HG03354 (cell line): ENCODE data around the gene PIK3R5.

Experiments used
- ATAC-seq: cut with Tn5 transposase; IDR thresholded peaks from one replicate; pipeline ENCODE4 v1.9.1; 2021; ENCODE audit warnings: mild to moderate bottlenecking; ENCODE audit not compliant: unreplicated experiment, poor library complexity, severe bottlenecking

Gene PIK3R5

DNA sequence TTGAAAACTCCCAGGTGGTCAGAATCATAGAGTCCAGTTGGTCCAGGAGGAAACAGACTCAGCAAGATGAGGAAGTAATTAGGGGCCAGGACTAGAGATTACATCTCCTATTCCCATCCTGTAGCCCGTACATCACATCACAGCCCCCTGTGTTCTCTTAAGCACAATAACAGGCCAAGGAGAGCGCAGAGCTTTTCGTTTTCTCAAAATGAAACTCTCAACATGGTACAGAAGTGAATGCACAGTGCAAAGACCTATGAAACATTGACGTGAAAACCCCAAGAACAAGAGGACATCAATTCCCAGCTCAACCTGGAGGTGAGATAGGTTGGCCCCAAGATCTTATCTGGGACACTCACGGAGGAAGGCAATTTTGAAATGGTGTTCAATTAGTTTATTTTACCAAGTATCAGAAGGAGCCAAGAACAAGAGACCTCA lies 9.0 kb downstream of the PIK3R5 start:
- ATAC-seq = peak; percentile 43

DNA sequence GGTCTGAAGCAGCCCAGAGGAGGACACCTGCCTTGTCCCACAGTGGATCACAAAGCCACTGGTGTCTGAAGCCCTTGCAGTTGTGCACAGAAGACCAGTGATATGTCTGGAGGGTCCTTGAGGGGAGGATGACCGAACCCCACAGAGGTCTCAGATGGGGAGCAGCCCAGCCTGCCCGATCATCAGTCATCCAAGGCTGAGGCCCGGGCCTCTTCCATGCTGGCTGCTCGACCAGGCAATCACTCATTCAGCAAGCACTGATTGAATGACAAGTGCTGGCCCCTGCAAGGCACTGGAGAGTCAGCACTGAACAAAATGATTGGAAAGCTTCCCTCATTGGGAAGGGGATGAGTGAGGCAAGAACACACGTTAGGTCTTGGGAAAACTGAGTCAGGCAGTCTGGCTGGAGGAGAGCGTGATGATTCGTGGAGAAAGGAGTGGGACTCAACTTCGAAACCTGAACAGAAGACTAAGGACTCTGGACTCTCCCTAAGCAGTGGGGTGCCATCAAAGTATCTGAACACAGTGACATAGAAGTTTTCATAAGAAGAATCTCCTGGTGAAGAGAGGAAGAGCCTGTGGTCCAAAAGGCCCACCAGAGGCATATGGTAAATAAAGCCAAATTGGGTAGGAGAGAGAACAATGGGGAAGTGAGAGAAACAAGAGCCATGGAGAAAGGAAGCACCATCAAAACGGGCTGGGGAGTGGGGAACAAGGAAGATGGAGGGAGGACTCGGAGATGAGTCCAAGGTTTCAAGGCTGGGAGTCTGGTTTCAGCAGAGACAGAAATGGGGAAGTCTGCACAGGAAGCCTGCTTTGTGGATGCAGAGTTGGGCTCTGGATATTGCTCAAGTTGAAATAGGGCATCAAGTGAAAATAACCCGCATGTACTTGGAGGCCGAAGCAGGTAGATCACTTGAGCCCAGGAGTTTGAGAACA lies 10.2 kb downstream of the PIK3R5 start:
- ATAC-seq = no peak

DNA sequence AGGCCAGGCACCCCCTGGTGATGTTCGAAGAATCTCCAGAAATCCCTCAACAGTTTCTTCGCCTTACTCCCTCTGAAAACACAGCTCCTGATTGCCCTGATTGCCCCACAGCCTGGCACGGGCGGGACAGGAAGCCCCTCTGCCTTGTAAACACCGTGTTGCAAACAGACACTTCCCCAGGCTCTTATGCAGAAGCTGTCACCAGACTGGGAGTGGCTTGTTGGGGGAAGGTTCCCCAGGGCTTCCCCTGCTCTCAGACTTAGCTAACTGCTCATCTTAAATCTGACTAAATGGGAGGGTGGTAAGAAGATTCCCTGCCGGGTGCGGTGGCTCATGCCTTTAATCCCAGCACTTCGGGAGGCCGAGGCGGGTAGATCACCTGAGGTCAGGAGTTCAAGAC lies 11.2 kb downstream of the PIK3R5 start:
- ATAC-seq = no peak

DNA sequence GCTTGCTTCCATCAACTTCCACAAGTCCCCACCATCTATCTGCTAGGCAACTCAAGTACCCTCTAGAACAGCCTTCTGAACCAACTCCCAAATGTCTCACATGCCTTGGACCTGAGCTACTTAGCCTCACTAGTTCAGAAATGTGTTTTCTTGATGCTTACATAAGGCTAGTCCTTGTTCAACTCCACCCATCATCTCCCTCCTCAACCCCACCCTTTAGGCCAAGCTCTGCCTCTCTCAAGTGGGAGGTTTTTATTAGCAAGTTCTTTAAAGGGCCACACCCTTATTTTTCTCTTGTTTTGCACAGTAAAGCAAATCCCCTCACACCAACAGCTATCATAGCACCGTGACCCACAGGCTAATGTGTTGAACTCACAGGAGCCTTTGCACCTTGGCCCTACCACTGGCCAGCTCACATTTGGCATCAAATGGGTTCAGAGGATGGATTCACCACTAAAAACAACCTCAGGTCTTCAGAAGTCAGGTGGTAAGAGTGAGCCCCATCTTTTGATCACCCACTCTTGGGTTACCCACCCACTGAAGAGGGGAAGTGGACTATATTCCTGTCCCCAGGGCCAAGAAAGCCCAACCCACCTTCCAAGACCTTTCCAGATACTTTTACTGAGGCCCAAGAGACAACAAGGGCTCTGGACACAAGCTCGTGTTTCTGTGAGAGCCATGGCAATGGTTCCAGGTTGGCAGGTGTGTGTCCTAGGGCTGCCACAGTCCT lies 12.2 kb downstream of the PIK3R5 start:
- ATAC-seq = no peak

DNA sequence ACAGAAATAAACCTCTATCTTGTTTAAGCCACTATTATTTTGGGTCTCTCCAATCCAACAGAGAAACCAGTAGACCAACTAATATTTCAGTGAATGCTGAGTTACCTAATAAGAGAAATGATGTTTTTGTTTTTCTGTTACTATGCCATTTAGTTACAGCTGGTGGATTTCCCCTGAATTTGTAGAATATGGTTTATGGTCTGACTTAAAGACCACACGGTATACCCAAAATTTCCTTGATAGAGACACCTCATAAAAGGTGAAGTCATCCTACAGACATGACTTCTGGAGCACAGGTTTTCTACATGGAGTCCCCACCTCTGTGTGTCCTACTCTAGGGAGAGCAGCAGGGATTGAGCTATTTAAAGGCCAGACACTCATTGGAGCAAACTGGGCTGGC lies 13.3 kb downstream of the PIK3R5 start:
- no peak for ATAC-seq

DNA sequence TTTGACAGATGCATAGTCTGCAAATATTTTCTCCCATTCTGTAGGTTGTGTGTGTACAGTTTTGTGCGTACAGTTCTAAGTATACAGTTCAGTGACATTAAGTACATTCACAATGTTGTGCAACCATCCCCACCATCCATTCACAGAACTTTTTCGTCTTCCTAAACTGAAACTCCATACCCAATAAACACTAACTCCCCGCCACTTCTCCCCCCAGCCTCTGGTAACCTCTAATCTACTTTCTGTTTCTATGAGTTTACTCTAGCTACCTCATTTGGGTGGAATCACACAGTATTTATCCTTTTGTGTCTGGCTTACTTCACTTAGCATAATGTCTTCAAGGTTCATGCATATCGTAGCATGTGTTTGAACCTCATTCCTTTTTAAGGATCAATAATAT lies 14.3 kb downstream of the PIK3R5 start:
- ATAC-seq = no peak

DNA sequence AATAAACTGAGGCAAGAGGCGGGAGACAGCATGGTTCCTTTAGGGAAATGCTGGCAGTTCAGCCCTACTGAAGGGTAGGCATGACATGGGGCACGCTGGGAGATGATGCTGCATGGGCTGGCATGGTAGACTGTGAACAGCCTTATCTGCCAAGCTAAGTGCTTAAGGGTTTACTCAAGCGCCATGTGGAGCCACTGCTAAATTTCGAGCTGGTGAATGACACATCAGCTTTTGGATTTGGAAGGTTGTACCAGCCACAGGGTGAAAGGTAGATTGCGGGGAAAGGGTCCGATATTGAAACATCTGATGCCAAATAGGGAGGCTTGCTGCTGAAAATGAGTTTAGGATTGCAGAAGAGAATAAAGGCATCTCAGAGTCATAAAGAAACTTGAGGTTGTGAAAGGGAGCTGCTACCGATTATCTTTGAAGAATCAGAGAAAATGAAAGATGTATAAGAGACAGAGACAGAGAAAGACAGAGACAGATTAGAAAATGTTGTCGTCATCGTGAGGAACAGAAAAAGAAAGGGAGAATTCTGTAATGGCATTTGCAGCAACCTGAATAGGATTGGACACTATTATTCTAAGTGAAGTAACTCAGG lies 16.3 kb downstream of the PIK3R5 start:
- ATAC-seq = no peak

DNA sequence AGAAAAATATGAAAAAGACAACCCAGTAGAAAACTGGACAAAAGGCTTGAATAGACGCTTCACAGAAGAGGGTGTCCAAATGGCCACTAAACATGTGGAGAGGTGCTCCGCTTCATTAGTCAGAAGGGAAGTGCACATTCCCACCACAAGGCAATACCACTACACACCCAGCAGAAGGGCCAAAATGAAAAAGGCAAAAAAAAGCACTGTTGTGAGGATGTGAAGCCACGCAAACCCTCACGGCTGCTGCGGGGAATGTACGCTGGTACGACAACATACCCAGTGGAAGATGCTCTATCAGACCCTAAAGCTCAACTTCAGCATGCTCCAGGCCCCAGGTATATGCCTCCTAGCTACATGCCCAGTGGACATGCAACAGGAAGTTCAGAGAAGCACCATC lies 17.0 kb downstream of the PIK3R5 start:
- no peak for ATAC-seq

DNA sequence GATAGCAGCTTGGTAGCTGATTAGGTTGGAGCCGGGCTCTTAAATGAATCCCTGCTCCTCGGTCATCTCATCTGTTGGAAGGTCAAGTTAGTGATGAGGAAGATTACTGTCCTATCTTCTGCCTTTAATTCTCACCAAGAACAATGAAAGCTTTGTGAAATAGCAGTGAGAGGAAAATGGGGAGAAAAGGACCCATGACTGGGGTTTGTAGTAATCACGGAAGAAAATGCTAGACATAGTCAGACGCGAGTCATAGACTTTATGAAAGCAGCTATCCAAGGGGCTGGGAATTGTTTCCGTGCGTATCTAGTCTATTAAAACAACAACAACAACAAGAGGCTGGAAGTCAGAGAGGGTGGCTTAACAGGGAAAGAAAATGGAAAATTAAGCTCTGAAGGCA lies 18.3 kb downstream of the PIK3R5 start:
- no peak for ATAC-seq

DNA sequence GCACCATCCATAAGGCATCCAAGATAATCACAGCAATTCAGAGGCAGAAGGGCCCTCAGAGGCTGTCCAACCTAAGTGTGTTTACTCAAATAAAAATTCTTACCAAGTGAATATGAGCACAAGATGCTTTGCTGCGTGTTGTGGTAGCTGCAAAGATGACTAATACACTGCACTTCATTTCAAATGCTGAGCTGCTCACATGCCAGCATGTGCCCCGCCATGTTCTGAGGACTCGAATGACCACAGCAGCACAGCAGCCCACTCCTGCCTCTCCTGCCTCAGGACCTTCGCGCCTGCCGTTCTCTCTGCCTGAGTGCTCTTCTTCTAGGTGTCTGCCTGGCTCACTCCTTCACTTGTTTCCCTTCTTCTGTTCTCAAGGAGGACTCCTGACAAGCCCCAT lies 19.0 kb downstream of the PIK3R5 start:
- ATAC-seq = no peak

DNA sequence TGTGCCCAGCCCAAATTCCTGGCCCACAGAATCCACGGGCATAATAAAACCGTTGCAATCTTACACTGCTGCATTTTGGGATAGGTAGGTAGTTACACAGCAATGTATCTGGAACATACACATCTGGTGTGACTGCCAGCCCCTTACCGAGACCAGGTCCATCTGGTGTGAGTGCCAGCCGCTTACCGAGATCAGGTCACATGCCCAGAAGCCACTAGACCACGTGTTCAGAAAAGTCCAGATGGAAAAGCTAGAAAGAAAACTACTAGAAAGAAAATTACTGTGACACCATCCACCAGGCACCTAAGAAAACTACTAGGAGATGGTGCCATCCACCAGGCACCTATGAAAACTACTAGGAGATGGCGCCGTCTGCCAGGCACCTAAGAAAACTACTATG lies 19.4 kb downstream of the PIK3R5 start:
- ATAC-seq = no peak

DNA sequence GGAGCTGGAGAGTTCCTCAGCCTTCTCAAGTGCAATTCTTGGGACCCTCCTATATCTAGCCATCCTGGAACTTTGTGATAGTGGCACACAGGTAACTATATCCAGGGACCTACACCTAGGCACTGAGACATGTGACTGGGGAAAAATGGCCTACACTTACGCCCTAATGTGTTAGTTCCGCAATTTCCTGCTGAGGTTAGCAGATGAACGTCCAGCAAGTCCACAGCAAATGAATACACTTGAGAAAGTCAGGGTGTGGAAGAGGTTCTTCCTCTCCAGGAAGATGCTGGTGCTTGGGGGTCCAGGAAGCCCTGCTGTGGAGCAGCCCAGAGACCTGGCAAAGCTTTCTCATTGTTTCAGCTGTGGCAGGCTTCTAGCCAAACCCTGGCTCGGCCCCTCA lies 20.8 kb downstream of the PIK3R5 start:
- ATAC-seq = no peak

DNA sequence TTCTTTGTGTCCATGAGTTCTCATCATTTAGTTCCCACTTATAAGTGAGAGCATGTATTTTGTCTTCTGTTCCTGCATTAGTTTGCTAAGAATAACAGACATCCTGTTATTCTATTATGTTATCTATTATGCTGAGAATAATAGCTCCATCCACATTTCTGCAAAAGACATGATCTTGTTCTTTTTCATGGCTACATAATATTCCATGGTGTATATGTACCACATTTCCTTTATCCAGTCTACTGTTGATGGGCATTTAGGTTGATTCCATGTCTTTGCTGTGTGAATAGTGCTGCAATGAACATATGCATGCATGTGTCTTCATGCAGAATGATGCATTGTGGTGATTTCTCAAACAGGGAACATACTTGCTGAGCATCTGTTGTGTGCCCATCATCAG lies 21.4 kb downstream of the PIK3R5 start:
- no peak for ATAC-seq

DNA sequence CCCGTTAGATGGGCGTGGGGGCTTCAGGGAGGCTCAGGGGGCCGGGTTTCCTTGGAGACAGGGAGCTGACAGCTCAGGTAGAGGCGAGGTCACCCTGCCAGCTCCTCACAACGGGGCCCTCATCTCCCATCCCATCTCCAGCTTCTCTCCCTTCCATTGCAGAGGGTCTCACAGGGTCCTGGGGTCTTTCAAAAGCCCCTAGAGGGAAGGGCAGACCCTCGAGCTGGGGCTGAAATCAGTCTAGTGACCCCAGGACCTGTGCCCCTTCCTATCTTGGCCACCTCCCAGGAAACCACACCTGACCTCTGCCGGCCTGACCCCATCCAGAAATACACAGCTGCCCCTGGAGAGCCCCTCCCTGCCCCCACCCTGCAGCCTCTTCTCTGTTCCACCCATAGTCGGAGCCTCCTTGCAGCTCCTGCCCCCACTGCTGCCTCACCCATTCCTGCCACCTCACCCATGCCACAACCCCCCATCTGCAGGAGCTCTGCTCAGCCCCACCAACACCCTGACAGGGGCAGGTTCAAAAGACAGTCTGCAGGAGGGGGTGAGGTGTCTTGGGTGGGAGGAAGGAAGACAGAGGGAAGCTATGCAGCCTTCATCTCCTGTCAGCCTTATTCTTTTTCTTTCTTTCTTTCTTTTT lies 23.4 kb downstream of the PIK3R5 start:
- ATAC-seq = no peak

DNA sequence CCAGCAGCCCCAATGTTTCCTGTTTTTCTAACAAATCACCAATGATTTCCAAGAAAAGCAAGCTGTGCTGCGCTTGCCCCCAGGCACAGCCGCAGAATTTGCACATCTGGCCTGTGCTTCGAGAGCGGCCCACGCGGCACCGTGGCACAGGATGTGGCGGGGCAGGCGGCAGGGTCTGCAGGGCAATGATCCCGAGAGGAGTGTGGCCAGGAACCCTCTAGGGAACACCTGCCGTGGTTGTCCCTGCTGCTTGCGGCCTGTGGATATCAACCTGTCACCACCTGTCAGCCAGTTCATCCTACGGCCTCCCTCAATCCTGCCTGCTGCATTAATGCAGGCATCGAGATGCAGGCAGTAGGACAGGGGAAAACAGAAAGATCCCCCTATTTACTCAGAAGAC lies 24.0 kb downstream of the PIK3R5 start:
- no peak for ATAC-seq

DNA sequence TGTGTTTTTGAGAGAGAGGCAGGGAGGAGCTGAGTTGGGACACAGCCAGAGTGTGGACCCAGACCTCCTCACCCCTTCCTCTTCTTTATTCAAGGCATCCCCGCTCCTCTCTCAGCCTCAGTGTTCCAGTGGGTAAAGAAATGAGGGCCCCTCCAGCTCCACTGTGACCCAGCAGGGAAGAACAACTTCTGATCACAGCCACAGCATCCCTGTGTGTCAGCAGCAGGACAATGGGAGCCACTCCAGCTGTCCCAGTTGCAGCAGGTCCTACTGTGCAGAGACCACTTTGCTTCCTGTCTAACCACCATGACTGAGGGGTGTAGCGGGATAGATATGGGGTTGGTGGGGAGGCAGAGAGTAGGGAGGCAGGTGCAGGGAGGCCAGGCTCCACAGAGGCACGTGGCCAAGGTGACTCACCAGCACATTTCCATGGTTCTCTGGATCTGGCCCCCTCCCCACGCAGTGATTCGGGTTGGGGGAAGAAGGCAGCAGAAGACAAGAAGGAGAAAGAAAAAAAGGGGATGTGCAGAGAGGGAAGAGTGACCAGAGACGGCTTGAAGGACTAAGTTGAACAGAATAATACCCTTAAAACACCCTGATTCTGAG lies 24.5 kb downstream of the PIK3R5 start:
- ATAC-seq = no peak

DNA sequence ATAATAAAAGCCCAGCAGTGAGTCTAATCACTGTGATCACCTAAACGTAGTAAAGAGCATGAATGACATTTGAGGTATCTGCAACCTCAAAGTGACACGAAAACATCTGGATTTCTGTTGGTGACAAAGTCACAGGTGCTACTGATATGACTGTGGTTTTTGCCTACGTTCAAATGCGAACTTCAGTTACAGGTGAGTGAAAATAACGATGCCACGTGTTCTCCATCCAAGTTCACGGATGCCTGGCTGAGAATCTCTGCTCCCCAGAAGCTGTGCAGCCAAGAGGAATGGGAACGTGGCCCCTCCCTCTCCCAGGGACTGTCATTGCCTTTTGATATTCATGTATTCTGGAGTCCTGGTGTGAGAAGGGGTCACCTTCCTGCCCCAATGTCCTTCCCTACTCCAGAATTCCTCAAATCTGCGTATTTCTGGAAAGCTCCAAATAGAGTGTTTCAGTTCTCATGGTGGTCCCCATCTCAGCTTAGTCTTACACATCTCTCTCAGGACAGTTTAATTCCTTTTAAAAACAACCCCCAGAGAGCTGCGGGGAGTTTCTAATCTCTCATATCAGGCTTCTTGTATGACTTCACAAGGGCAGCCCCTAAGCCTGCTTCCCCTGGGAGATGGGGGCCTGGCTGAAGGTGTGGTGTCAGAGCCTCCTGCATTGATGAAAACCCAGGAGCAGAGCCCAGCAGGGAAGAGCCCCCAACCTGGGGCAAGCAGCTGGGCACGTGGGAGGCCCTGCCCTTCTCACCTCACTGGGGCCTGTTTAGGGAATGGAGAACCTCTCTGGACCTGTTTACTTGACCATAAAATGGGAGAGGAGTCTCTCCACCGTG lies 25.8 kb downstream of the PIK3R5 start:
- peak; percentile 43 for ATAC-seq

DNA sequence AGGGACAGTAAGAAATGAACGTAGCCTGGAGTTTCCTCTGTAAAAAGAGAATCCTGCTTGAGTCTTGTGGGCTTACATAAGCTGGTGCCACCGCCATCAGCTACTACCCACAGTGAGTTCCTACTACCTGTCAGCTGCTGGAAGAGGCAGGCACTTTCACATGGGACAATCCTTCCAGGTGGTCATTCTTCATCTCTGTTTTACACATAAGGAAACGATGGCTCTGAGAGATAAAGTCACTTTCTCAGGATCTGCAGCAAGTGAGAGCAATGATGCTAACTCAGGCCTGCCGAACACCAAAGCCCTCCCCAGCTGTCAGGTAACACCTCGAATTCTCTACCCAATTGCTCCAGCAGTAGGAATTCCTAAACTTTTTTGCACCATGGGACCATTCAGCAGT lies 26.6 kb downstream of the PIK3R5 start:
- no peak for ATAC-seq

DNA sequence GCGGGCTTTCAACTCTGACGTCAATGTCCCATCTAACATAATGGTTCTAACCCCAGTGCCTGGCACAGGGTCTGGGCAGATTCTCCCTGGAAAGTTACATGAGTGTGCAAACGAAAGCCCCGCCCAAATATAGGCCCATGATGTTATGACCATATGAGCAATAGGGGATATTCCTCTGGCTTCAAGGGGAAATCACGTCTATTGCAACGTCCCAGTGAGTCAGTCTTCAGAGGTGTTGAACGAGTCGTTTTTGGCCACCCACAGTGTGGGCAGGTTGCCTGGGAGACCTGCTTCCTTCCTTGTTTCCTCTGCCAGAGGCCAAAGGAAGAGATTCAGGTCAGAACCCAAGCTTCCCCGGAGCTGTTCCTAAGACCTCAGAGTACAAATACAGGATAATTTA lies 30.3 kb downstream of the PIK3R5 start:
- no peak for ATAC-seq
